Lower leg skin (tissue), 3 donors: ENCODE measurements around the gene TMEM135.

Source experiments
- POLR2A ChIP-seq, 2 donors: fragments of 450-650 bp; IDR thresholded peaks; one replicate each; pipeline ENCODE4 v1.6.1; 2016 to 2017; ENCODE audit warnings: antibody characterized with exemption in 2 of 2, mild to moderate bottlenecking in 1 of 2, moderate library complexity in 1 of 2
- TF ChIP-seq, protein P1 (sequence below), 3 donors: fragments of 450-650 bp; IDR thresholded peaks; one replicate each; pipeline ENCODE4 v1.5.1; 2016; ENCODE audit warnings: antibody characterized with exemption in 3 of 3, mild to moderate bottlenecking in 3 of 3, moderate library complexity in 2 of 3

DNA sequence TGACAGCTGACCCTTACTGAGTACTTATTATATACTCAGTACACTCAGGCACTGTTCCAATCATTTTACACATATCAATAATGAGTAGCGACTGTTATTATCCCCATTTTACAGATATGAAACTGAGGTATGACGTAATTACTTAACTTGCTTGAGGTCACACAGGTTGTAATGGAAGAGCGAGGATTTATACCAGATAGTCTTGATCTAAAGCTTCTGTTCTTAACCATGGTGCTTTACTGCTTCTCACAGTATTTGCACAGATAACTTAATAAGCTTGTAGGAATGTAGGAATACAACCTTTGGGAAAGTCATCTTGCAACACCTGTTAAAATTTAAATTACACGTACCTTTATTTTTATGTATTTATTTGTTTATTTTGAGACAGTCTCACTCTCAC is 31.7 kb upstream of the TMEM135 start:
- TF ChIP-seq, protein P1, sequence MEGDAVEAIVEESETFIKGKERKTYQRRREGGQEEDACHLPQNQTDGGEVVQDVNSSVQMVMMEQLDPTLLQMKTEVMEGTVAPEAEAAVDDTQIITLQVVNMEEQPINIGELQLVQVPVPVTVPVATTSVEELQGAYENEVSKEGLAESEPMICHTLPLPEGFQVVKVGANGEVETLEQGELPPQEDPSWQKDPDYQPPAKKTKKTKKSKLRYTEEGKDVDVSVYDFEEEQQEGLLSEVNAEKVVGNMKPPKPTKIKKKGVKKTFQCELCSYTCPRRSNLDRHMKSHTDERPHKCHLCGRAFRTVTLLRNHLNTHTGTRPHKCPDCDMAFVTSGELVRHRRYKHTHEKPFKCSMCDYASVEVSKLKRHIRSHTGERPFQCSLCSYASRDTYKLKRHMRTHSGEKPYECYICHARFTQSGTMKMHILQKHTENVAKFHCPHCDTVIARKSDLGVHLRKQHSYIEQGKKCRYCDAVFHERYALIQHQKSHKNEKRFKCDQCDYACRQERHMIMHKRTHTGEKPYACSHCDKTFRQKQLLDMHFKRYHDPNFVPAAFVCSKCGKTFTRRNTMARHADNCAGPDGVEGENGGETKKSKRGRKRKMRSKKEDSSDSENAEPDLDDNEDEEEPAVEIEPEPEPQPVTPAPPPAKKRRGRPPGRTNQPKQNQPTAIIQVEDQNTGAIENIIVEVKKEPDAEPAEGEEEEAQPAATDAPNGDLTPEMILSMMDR (IDR thresholded peaks at IDR 0.05): no peak
- no peak for TF ChIP-seq POLR2A (IDR thresholded peaks at IDR 0.05)
